ENCODE data around the gene GLRB. TPM values are rescaled to one million over a fixed set of nuclear protein-coding genes. Genes with fewer than 3 reads are reported as not detected.
"Not testable (repeated sequence)": the region's sequence is repeated elsewhere in the genome, so short reads cannot be mapped to it uniquely, and the experiment has no call there.

The GLRB gene
- total RNA-seq, 2 donors from 2014 or later: 13.2 to 14.5 TPM

DNA sequence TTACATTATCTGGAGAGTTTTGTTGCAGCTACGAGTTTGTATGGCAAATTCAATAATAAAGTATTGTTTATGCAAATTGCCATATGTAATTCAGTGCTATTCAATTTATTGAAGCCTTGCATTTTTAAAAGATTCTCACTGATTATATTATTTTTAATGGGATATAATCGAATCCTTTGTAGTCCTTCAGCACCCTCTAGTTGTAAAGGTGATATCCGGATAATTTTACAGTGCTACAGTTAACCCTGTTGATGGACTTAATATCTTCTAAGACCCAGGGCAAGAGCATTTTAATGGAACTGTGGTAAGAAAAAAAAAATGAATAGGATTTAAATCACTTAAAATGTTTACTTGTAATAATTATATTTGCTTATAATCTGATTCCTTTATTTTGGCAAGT is 96.1 kb downstream of the GLRB start:
- no peaks in the 10 kb centered on the region for H3K4me1 ChIP-seq
- H3K36me3 ChIP-seq: no peaks in the 10 kb centered on the region
- H3K4me3 ChIP-seq: no peak overlapping the region
- H3K9me3 ChIP-seq: no peaks in the 10 kb centered on the region
- no peaks in the 10 kb centered on the region for H3K27me3 ChIP-seq
- DNase-seq (ENCODE audit: low spot score): no peak
- TF ChIP-seq, protein P1, sequence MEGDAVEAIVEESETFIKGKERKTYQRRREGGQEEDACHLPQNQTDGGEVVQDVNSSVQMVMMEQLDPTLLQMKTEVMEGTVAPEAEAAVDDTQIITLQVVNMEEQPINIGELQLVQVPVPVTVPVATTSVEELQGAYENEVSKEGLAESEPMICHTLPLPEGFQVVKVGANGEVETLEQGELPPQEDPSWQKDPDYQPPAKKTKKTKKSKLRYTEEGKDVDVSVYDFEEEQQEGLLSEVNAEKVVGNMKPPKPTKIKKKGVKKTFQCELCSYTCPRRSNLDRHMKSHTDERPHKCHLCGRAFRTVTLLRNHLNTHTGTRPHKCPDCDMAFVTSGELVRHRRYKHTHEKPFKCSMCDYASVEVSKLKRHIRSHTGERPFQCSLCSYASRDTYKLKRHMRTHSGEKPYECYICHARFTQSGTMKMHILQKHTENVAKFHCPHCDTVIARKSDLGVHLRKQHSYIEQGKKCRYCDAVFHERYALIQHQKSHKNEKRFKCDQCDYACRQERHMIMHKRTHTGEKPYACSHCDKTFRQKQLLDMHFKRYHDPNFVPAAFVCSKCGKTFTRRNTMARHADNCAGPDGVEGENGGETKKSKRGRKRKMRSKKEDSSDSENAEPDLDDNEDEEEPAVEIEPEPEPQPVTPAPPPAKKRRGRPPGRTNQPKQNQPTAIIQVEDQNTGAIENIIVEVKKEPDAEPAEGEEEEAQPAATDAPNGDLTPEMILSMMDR (IDR thresholded peaks at IDR 0.05): peak in 1 of 2 donors; percentile 22
- no peak overlapping the region for H3K27ac ChIP-seq

DNA sequence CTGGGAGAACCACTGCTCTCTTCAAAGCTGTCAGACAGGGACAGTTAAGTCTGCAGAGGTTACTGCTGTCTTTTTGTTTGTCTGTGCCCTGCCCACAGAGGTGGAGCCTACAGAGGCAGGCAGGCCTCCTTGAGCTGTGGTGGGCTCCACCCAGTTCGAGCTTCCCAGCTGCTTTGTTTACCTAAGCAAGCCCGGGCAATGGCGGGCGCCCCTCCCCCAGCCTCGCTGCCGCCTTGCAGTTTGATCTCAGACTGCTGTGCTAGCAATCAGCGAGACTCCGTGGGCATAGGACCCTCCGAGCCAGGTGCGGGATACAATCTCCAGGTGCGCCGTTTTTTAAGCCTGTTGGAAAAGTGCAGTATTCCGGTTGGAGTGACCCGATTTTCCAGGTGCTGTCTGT is 104.3 kb downstream of the GLRB start:
- H3K9me3 ChIP-seq; H3K27me3 ChIP-seq; H3K4me1 ChIP-seq; H3K4me3 ChIP-seq; H3K27ac ChIP-seq; DNase-seq (ENCODE audit: low spot score); H3K36me3 ChIP-seq: not testable (repeated sequence)

DNA sequence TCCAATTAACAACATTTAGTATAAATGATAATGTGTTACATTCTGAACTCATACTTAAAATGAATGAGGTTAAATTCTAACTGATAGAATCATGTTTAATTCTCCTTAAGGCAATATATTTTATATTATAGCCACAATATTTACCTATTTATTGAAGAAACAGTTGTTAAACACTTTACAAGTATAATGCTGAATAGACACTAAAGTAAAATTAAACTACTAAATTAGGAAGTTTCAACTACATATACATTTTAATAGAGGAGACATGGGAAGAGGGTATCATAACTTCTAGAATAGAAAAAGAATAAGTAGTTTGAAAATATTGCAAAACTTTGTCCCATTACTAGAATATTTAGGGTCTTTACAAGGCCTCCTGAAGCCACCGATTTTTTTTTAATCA is 108.3 kb downstream of the GLRB start:
- Histone ChIP-seq H3K4me1 (no peaks in the 10 kb centered on the region), H3K27ac (no peak overlapping the region), H3K9me3 (no peaks in the 10 kb centered on the region), H3K4me3 (no peak overlapping the region), H3K36me3 (no peaks in the 10 kb centered on the region), H3K27me3 (no peaks in the 10 kb centered on the region)
- no peak for DNase-seq (ENCODE audit: low spot score)
- TF ChIP-seq, protein P1 (IDR thresholded peaks at IDR 0.05): no peak

DNA sequence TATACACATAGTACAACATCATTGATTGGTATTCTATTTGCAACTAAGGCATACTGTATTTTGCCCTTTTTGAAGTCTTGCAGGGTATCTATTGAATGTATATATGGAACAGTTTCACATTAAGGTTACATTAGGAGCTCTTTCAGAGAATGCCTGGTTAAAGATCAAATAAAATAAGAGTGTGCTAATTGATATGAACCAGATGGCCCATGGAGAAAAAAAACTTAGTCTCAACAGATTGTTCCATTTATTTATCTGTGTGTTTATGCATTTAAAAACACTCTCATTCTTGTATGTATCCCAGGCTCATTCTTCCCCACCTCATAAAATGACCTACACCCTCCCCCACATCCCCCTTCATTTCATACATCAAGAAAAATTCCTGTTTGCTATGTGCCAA is 109.4 kb downstream of the GLRB start:
- H3K4me1 ChIP-seq: no peaks in the 10 kb centered on the region
- TF ChIP-seq, protein P1 (IDR thresholded peaks at IDR 0.05): no peak
- H3K4me3 ChIP-seq: no peak overlapping the region
- H3K27ac ChIP-seq: no peak overlapping the region
- peaks cover 0 to 5% of the 10 kb centered on the region in 2 donors for H3K9me3 ChIP-seq
- DNase-seq (ENCODE audit: low spot score): no peak
- H3K36me3 ChIP-seq: no peaks in the 10 kb centered on the region
- H3K27me3 ChIP-seq: no peaks in the 10 kb centered on the region

DNA sequence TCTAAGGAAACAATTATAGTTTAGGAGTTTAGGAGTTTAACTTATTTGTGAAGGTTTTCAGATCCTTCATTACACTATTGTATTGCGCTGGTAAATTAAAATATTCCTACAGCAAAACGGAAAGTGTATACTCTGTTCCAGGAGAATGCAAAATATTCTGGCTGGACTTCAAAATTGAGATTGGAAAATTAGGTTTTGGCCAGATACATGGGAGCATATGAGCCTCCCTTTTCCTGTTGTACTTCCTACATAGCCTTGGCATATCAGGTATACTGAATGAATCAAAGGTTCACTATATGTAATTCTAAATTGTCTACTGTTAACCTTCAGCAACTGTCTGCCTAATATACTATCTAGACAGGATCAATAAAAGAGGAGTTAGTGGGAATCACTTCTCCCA is 119.4 kb downstream of the GLRB start:
- no peaks in the 10 kb centered on the region for H3K4me1 ChIP-seq
- H3K9me3 ChIP-seq: no peaks in the 10 kb centered on the region
- no peak overlapping the region for H3K4me3 ChIP-seq
- no peaks in the 10 kb centered on the region for H3K36me3 ChIP-seq
- no peak for DNase-seq (ENCODE audit: low spot score)
- no peak overlapping the region for H3K27ac ChIP-seq
- no peaks in the 10 kb centered on the region for H3K27me3 ChIP-seq
- TF ChIP-seq, protein P1 (IDR thresholded peaks at IDR 0.05): no peak

DNA sequence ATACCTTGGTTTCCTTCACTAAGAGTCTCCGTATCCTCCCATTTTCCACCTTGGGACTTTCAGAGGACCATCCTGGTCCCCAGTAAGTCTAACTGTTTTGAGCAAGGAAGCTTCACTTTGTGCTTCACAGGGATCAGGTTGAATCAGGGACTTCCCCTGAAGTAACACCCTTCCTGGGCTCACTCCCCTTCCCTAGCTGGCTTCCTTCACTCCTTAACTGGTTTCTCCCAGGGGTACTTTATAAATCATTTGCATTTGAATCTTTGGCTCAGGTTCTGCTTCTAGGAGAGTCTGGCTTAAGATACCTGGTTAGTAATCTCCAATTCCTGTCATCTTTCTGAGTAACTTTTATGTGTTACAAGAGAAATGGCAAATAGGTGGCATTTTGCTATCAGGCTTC is 120.1 kb downstream of the GLRB start:
- H3K27ac ChIP-seq: no peak overlapping the region
- no peaks in the 10 kb centered on the region for H3K36me3 ChIP-seq
- H3K4me1 ChIP-seq: no peaks in the 10 kb centered on the region
- H3K9me3 ChIP-seq: no peaks in the 10 kb centered on the region
- TF ChIP-seq, protein P1 (IDR thresholded peaks at IDR 0.05): no peak
- no peak overlapping the region for H3K4me3 ChIP-seq
- no peak for DNase-seq (ENCODE audit: low spot score)
- no peaks in the 10 kb centered on the region for H3K27me3 ChIP-seq

Measured in right atrium auricular region (tissue), 2 donors.